ENCODE results near the gene TSHZ1.

Gene TSHZ1

GRCh38 chr18:75249672-75250470 is 39.3 kb downstream of the TSHZ1 start:
- DNase-seq = peak; percentile 15

- no peak for DNase-seq
These were observed 39.8 kb downstream of the TSHZ1 start for GRCh38 chr18:75250471-75250821.

GRCh38 chr18:75251466-75251865 is 40.9 kb downstream of the TSHZ1 start:
- DNase-seq = no peak

- DNase-seq = no peak
These were observed 41.5 kb downstream of the TSHZ1 start for GRCh38 chr18:75252136-75252535.

GRCh38 chr18:75253043-75253442 is 42.4 kb downstream of the TSHZ1 start:
- no peak for DNase-seq

GRCh38 chr18:75253784-75254183 is 43.2 kb downstream of the TSHZ1 start:
- DNase-seq = peak; percentile 15

- DNase-seq = no peak
These were observed 44.5 kb downstream of the TSHZ1 start for GRCh38 chr18:75255094-75255493.

- DNase-seq = no peak
These were observed 45.8 kb downstream of the TSHZ1 start for GRCh38 chr18:75256376-75256775.

- DNase-seq = no peak
These were observed 47.0 kb downstream of the TSHZ1 start for GRCh38 chr18:75257605-75258004.

GRCh38 chr18:75261430-75262223 is 51.0 kb downstream of the TSHZ1 start:
- no peak for DNase-seq

- no peak for DNase-seq
These were observed 51.9 kb downstream of the TSHZ1 start for GRCh38 chr18:75262511-75262910.

- no peak for DNase-seq
These were observed 53.6 kb downstream of the TSHZ1 start for GRCh38 chr18:75264195-75264594.

GRCh38 chr18:75264926-75265597 is 54.5 kb downstream of the TSHZ1 start:
- no peak for DNase-seq

- no peak for DNase-seq
These were observed 55.3 kb downstream of the TSHZ1 start for GRCh38 chr18:75265872-75266271.

GRCh38 chr18:75267643-75268363 is 57.2 kb downstream of the TSHZ1 start:
- no peak for DNase-seq

- DNase-seq = no peak
These were observed 57.7 kb downstream of the TSHZ1 start for GRCh38 chr18:75268364-75268646.

- no peak for DNase-seq
These were observed 58.6 kb downstream of the TSHZ1 start for GRCh38 chr18:75269124-75269680.

GRCh38 chr18:75269696-75270095 is 59.1 kb downstream of the TSHZ1 start:
- DNase-seq = no peak

- DNase-seq = no peak
These were observed 61.4 kb downstream of the TSHZ1 start for GRCh38 chr18:75271952-75272351.

- DNase-seq = no peak
These were observed 63.2 kb downstream of the TSHZ1 start for GRCh38 chr18:75273817-75274216.

- DNase-seq = no peak
These were observed 64.6 kb downstream of the TSHZ1 start for GRCh38 chr18:75275226-75275625.

- DNase-seq = no peak
These were observed 66.4 kb downstream of the TSHZ1 start for GRCh38 chr18:75276818-75277609.
